Panc1 (cell line): ENCODE data around the gene SCYL1. TPM values are rescaled to one million over a fixed set of nuclear protein-coding genes. Genes with fewer than 3 reads are reported as not detected.

ENCODE experiments used
- ATAC-seq: fragments of 200-7000 bp; cut with Tn5 transposase; 2 replicates; pipeline ENCODE4 v1.9.1; 2020; ENCODE audit warnings: mild to moderate bottlenecking, moderate library complexity
- BruUV-seq: library from RNA; stranded (reverse); fragments of 400-500 nt; replicated peaks from 2 replicates; lab custom pipeline; 2021; lab: Mats Ljungman, UMichigan
- CTCF ChIA-PET: fragments of 300-600 bp; sonication (Branson Sonifier 250); formaldehyde crosslinking; loops from one replicate; lab custom pipeline; 2022; ENCODE audit warnings: antibody characterized with exemption; lab: Charles Lee
- POLR2A ChIA-PET: fragments of 300-600 bp; sonication (Branson Sonifier 250); formaldehyde crosslinking; loops from one replicate; lab custom pipeline; 2022; ENCODE audit warnings: antibody characterized with exemption; lab: Charles Lee
- DNase-seq: peaks from one replicate; pipeline ENCODE4 v3.0.0-alpha.2; 2010; ENCODE audit warnings: low read depth, low spot score
- H3K27ac ChIP-seq: 2 replicates; pipeline ENCODE4 v1.5.1; 2011; ENCODE audit warnings: mild to moderate bottlenecking, low read length, inconsistent platforms
- H3K27me3 ChIP-seq: fragments of 200-500 bp; sonication (Bioruptor generic); 2 replicates; pipeline ENCODE4 v1.6.0; 2014; ENCODE audit warnings: low read length, inconsistent platforms; ENCODE audit not compliant: control insufficient read depth, insufficient read depth
- H3K36me3 ChIP-seq: fragments of 200-500 bp; sonication (Bioruptor generic); 2 replicates; pipeline ENCODE4 v1.5.1; 2014; ENCODE audit warnings: inconsistent platforms, mild to moderate bottlenecking, low read length, moderate library complexity; ENCODE audit not compliant: control insufficient read depth, insufficient read depth
- H3K4me1 ChIP-seq: 2 replicates; pipeline ENCODE4 v1.5.1; 2011; ENCODE audit warnings: inconsistent platforms, mild to moderate bottlenecking, low read length, moderate library complexity; ENCODE audit not compliant: control insufficient read depth, insufficient read depth
- H3K4me3 ChIP-seq, 2 experiments: 2 replicates each; pipeline ENCODE4 v1.5.1; 2011 to 2012; ENCODE audit warnings: low read depth in 2 of 2, low read length in 2 of 2, mild to moderate bottlenecking in 2 of 2, inconsistent platforms in 1 of 2, moderate library complexity in 1 of 2
- H3K9me3 ChIP-seq: fragments of 200-500 bp; sonication (Bioruptor generic); 2 replicates; pipeline ENCODE4 v1.5.1; 2014; ENCODE audit warnings: low read depth, mild to moderate bottlenecking, inconsistent platforms, low read length, moderate library complexity; ENCODE audit not compliant: control insufficient read depth, insufficient read depth
- CTCF ChIP-seq: fragments of 450-650 bp; IDR thresholded peaks from 2 replicates; pipeline ENCODE4 v1.5.1; 2017; ENCODE audit warnings: mild to moderate bottlenecking
- POLR2AphosphoS5 ChIP-seq: IDR thresholded peaks from 2 replicates; pipeline ENCODE4 v1.6.1; 2012; ENCODE audit warnings: mild to moderate bottlenecking, low read depth, low read length, moderate library complexity
- REST ChIP-seq, 2 experiments: IDR thresholded peaks; 2 replicates each; pipeline ENCODE4 v1.6.1; 2011 to 2012; ENCODE audit warnings: low read depth in 2 of 2, control low read depth in 1 of 2, low read length in 1 of 2, mild to moderate bottlenecking in 1 of 2, moderate library complexity in 1 of 2; ENCODE audit not compliant: insufficient read depth in 1 of 2
- SIN3A ChIP-seq: IDR thresholded peaks from 2 replicates; pipeline ENCODE4 v1.6.1; 2012; ENCODE audit warnings: low read depth, mild to moderate bottlenecking, low read length, moderate library complexity, borderline replicate concordance; ENCODE audit not compliant: insufficient read depth
- TCF7L2 ChIP-seq: IDR thresholded peaks from 2 replicates; pipeline ENCODE4 v1.6.1; 2011; ENCODE audit warnings: mild to moderate bottlenecking, low read depth, low read length, inconsistent platforms
- in situ Hi-C: cut with HindIII; loops from 2 replicates; pipeline ENCODE4 v1.10.0; 2016; ENCODE audit warnings: low sequenced_read_pairs, low pct_unique_long_range_greater_than_20kb
- intact Hi-C: fragments of 100-400 bp; cut with micrococcal nuclease; formaldehyde crosslinking; loops from one replicate; pipeline ENCODE4 v1.10.0; 2022; ENCODE audit not compliant: unreplicated experiment
- total RNA-seq: library from RNA; stranded (reverse); gene quantifications from one replicate; pipeline ENCODE4 v1.2.1, GENCODE V29; 2021; ENCODE audit not compliant: unreplicated experiment

The SCYL1 gene
- total RNA-seq, 1 experiment from 2014 or later = 117 TPM

- Histone ChIP-seq H3K27me3 (no peaks in the 10 kb centered on the region), H3K27ac (no peak overlapping the region), H3K9me3 (no peaks in the 10 kb centered on the region), H3K4me1 (peaks cover 33% of the 10 kb centered on the region), H3K36me3 (no peaks in the 10 kb centered on the region), H3K4me3 (no peak overlapping the region)
- intact Hi-C loops = no loop called here
- in situ Hi-C loops = no loop called here
- ChIA-PET CTCF (interaction anchor here (0.7 kb wide), 1 partner anchor 10 kb away, joined by 3 read pairs; the partner anchor contains the start of gene FAM89B), POLR2A (interaction anchor here (0.5 to 0.7 kb wide), 2 partner anchors 15 to 363 kb away, joined by 3 to 4 read pairs; no protein-coding TSS in a partner anchor)
- TF ChIP-seq REST (IDR thresholded peaks at IDR 0.05; ENCODE audit: insufficient read depth in 1 of 2, low read depth in 2 of 2, low read length in 1 of 2) (no peak), CTCF (no peak), TCF7L2 (no peak), POLR2AphosphoS5 (no peak), SIN3A (no peak)
- no TSS peak for BruUV-seq
- ATAC-seq = no peak
- no peak for DNase-seq
Measured at GRCh38 chr11:65562020-65562419, 37.1 kb downstream of the SCYL1 start.

- H3K27me3 ChIP-seq = no peaks in the 10 kb centered on the region
- H3K36me3 ChIP-seq = no peaks in the 10 kb centered on the region
- ChIA-PET POLR2A (no interaction called here), CTCF (interaction anchor here (0.6 to 0.7 kb wide), 2 partner anchors 182 to 189 kb away, joined by 4 to 9 read pairs; no protein-coding TSS in a partner anchor)
- H3K4me3 ChIP-seq = no peak overlapping the region
- TF ChIP-seq REST (IDR thresholded peaks at IDR 0.05; ENCODE audit: insufficient read depth in 1 of 2, low read depth in 2 of 2, low read length in 1 of 2) (no peak), SIN3A (no peak), CTCF (no peak), POLR2AphosphoS5 (no peak), TCF7L2 (no peak)
- H3K27ac ChIP-seq = no peak overlapping the region
- DNase-seq (no peak), ATAC-seq (no peak)
- H3K9me3 ChIP-seq = no peaks in the 10 kb centered on the region
- intact Hi-C loops = no loop called here
- BruUV-seq = no TSS peak
- in situ Hi-C loops = no loop called here
- peaks cover 29% of the 10 kb centered on the region for H3K4me1 ChIP-seq
Measured at GRCh38 chr11:65562788-65563187, 37.9 kb downstream of the SCYL1 start.
